ENCODE results near the gene DLGAP4. TPM values are rescaled to one million over a fixed set of nuclear protein-coding genes. Genes with fewer than 3 reads are reported as not detected.

The DLGAP4 gene
- total RNA-seq, 2 donors from 2014 or later: 62.9 to 78.2 TPM

DNA sequence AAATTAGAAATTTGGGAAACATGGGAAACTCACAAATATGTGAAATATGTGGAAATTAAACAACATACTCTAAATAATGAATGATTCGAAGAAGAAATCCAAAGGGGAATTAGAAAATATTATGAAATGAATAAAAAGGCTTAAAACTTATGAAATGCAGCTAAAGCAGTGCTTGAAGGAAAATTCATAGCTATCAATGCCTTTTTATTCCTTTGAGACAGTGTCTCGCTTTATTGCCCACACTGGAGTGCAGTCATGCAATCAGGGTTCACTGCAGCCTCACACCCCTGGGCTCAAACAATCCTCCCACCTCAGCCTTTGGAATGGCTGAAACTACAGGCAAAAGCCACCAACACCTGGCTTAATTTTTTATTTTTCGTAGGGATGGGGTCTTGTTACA, 259.4 kb downstream of the DLGAP4 start:
- Mint-ChIP-seq H3K4me3 (no peak overlapping the region), H3K4me1 (peaks cover 21% of the 10 kb centered on the region), H3K36me3 (ENCODE audit: low read depth) (peaks cover 16% of the 10 kb centered on the region), H3K27ac (no peak overlapping the region), H3K9me3 (peaks cover 12% of the 10 kb centered on the region), H3K27me3 (ENCODE audit: insufficient read depth) (no peaks in the 10 kb centered on the region)
- Histone ChIP-seq H3K4me1 (ENCODE audit: control insufficient read depth, insufficient read depth, low read length) (no peaks in the 10 kb centered on the region), H3K4me3 (ENCODE audit: low read length) (no peak overlapping the region), H3K9me3 (ENCODE audit: control insufficient read depth, low read length) (peaks cover 14% of the 10 kb centered on the region), H3K9ac (ENCODE audit: extremely low read depth, low read length, poor library complexity, severe bottlenecking) (no peak overlapping the region), H3K27ac (ENCODE audit: low read depth, low read length) (no peak overlapping the region), H3K36me3 (ENCODE audit: control insufficient read depth, insufficient read depth, low read length) (no peaks in the 10 kb centered on the region), H3K27me3 (ENCODE audit: control insufficient read depth, insufficient read depth, low read length, poor library complexity, severe bottlenecking) (no peaks in the 10 kb centered on the region)
- 94 to 96% methylated on average over 2 to 3 of the region's 3 CpGs for WGBS, 2 experiments (ENCODE audit: insufficient coverage in 1 of 2, insufficient read length in 1 of 2)
- DNase-seq: no peak
- TF ChIP-seq, protein P1, sequence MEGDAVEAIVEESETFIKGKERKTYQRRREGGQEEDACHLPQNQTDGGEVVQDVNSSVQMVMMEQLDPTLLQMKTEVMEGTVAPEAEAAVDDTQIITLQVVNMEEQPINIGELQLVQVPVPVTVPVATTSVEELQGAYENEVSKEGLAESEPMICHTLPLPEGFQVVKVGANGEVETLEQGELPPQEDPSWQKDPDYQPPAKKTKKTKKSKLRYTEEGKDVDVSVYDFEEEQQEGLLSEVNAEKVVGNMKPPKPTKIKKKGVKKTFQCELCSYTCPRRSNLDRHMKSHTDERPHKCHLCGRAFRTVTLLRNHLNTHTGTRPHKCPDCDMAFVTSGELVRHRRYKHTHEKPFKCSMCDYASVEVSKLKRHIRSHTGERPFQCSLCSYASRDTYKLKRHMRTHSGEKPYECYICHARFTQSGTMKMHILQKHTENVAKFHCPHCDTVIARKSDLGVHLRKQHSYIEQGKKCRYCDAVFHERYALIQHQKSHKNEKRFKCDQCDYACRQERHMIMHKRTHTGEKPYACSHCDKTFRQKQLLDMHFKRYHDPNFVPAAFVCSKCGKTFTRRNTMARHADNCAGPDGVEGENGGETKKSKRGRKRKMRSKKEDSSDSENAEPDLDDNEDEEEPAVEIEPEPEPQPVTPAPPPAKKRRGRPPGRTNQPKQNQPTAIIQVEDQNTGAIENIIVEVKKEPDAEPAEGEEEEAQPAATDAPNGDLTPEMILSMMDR (conservative IDR thresholded peaks at IDR 0.05): no peak

DNA sequence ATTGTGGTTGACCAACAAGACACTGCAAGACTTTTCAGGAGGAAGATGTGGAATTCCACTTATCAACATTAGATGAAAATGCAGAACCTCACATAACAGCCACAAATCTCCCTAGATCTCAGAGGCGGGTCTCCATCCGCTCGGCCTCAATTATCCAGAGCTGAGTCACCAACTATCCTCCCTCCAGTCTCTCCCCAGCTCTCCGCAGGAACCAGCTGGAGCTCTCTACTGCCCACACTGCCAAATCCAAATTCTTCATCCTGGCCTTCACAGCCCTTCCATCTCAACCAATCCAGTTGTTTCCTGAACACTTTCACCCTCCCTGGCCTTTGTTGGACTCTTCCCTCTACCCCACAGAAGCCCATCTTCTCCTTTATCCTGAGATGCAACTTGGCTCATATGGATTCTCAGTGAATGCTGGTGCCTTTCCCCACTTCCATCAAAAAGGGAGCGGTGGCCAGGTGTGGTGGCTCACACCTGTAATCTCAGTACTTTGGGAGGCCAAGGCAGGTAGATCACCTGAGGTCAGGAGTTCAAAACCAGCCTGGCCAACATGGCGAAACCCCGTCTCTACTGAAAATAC, 263.8 kb downstream of the DLGAP4 start:
- no peak overlapping the region for H3K27ac ChIP-seq (ENCODE audit: low read depth, low read length)
- DNase-seq: peak; percentile 69
- peaks cover 8% of the 10 kb centered on the region for H3K9me3 ChIP-seq (ENCODE audit: control insufficient read depth, low read length)
- no peak overlapping the region for H3K4me3 Mint-ChIP-seq
- H3K27me3 Mint-ChIP-seq (ENCODE audit: insufficient read depth): no peaks in the 10 kb centered on the region
- no peaks in the 10 kb centered on the region for H3K36me3 ChIP-seq (ENCODE audit: control insufficient read depth, insufficient read depth, low read length)
- no peak overlapping the region for H3K4me3 ChIP-seq (ENCODE audit: low read length)
- H3K9ac ChIP-seq (ENCODE audit: extremely low read depth, low read length, poor library complexity, severe bottlenecking): no peak overlapping the region
- peak overlapping the region; percentile 75 for H3K27ac Mint-ChIP-seq
- no peaks in the 10 kb centered on the region for H3K27me3 ChIP-seq (ENCODE audit: control insufficient read depth, insufficient read depth, low read length, poor library complexity, severe bottlenecking)
- TF ChIP-seq, protein P1 (conservative IDR thresholded peaks at IDR 0.05): no peak
- H3K36me3 Mint-ChIP-seq (ENCODE audit: low read depth): peaks cover 13% of the 10 kb centered on the region
- H3K9me3 Mint-ChIP-seq: peaks cover 9% of the 10 kb centered on the region
- peaks cover 8% of the 10 kb centered on the region for H3K4me1 ChIP-seq (ENCODE audit: control insufficient read depth, insufficient read depth, low read length)
- WGBS, 2 experiments (ENCODE audit: insufficient coverage in 1 of 2, insufficient read length in 1 of 2): 83% methylated on average over 7 of the region's 7 CpGs
- H3K4me1 Mint-ChIP-seq: peaks cover 28% of the 10 kb centered on the region

DNA sequence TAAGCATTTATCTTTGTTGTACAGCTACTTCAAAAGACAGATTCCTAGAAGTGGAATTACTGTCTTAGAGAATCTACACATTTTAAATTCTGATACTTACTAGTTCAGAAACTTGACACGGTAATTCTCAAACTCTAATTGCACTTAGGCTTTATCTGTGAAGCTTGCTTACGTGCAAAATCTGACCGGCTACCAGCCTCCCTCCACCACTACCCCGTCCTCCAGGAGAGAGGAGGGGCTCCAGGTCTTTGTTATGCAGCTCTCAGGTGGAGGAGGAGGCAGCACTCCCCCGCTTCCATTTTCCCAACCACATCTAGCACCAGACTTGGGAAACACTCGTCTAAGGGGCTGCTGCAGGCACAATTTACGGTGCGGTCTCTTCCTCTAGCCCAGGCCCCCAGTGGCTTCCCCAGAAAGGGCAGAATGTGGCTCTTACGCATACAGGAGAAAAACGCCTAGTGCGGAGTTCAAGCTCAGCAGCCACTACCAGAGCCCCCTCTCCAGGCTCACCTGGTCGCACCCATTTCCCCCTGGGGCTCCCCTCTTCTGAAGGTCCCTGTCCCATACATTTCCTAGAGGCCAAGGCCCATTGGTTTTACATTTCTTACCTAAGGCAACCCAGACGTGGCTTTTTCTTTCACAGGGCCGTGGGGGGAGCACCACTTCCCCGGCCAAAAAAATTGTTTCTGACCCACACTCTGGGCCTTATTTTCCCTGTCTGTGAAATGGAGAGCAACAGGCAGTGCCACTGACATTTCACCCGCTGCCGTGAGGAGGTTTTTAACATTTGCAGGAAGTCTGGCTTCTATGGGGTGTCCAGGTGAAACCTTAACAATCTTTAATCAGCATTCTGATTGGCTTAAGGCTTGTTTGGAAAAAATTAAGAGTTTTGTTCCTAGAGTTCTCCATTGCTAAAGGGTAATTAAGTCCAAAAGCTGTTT, 265.7 kb downstream of the DLGAP4 start:
- no peaks in the 10 kb centered on the region for H3K36me3 ChIP-seq (ENCODE audit: control insufficient read depth, insufficient read depth, low read length)

More for the DNA sequence above, 265.7 kb downstream of the DLGAP4 start:
- peak overlapping the region; percentile 82 for H3K4me3 Mint-ChIP-seq
- Histone ChIP-seq H3K27ac (ENCODE audit: low read depth, low read length) (no peak overlapping the region), H3K9me3 (ENCODE audit: control insufficient read depth, low read length) (no peaks in the 10 kb centered on the region), H3K4me1 (ENCODE audit: control insufficient read depth, insufficient read depth, low read length) (peaks cover 8% of the 10 kb centered on the region), H3K4me3 (ENCODE audit: low read length) (peak overlapping the region; percentile 78), H3K27me3 (ENCODE audit: control insufficient read depth, insufficient read depth, low read length, poor library complexity, severe bottlenecking) (no peaks in the 10 kb centered on the region), H3K9ac (ENCODE audit: extremely low read depth, low read length, poor library complexity, severe bottlenecking) (peak overlapping the region; percentile 67)
- H3K27me3 Mint-ChIP-seq (ENCODE audit: insufficient read depth): no peaks in the 10 kb centered on the region
- H3K27ac Mint-ChIP-seq: peak overlapping the region; percentile 97
- TF ChIP-seq, protein P1 (conservative IDR thresholded peaks at IDR 0.05): peak; percentile 41
- WGBS, 2 experiments (ENCODE audit: insufficient coverage in 1 of 2, insufficient read length in 1 of 2): 9 to 21% methylated on average over 9 to 17 of the region's 17 CpGs
- peaks cover under 1% of the 10 kb centered on the region for H3K9me3 Mint-ChIP-seq
- peaks cover 34% of the 10 kb centered on the region for H3K4me1 Mint-ChIP-seq
- DNase-seq: peak; percentile 89
- H3K36me3 Mint-ChIP-seq (ENCODE audit: low read depth): peaks cover 5% of the 10 kb centered on the region

Measured in endodermal cell (in vitro differentiated cells).